OCI-LY3 (cell line): ENCODE measurements around the gene MBP.

Experiments
- H2AFZ ChIP-seq: fragments of 200-600, 300-600 bp; shearing (Covaris generic); 2 replicates; pipeline ENCODE4 v1.6.0; 2014; ENCODE audit warnings: antibody characterized with exemption, low read depth, low read length
- H3K27ac ChIP-seq: fragments of 200-600, 300-600 bp; sonication (generic); 2 replicates; pipeline ENCODE4 v1.5.1; 2014; ENCODE audit warnings: mild to moderate bottlenecking, low read length, moderate library complexity, mixed read lengths
- H3K27me3 ChIP-seq: fragments of 200-600, 300-600 bp; sonication (generic); 2 replicates; pipeline ENCODE4 v1.6.1; 2014; ENCODE audit warnings: low read depth, low read length, mixed read lengths
- H3K36me3 ChIP-seq: fragments of 200-600, 300-600 bp; sonication (generic); replicated peaks from 2 replicates; pipeline ENCODE3; 2014; ENCODE audit warnings: low read depth, low read length, mixed read lengths
- H3K4me1 ChIP-seq: fragments of 300-600, 200-600 bp; sonication (generic); 2 replicates; pipeline ENCODE4 v1.6.1; 2014; ENCODE audit warnings: low read length, mixed read lengths
- H3K4me2 ChIP-seq: fragments of 200-600, 300-600 bp; sonication (generic); 2 replicates; pipeline ENCODE4 v1.6.1; 2014; ENCODE audit warnings: low read length, mixed read lengths
- H3K4me3 ChIP-seq: fragments of 300-600, 200-600 bp; sonication (generic); 2 replicates; pipeline ENCODE4 v1.5.1; 2014; ENCODE audit warnings: antibody characterized with exemption, mild to moderate bottlenecking, low read length, moderate library complexity
- H3K79me2 ChIP-seq: fragments of 300-600, 200-600 bp; shearing (Covaris generic); 2 replicates; pipeline ENCODE4 v1.6.1; 2014; ENCODE audit warnings: mild to moderate bottlenecking, low read length, mixed read lengths
- H3K9ac ChIP-seq: fragments of 300-600, 200-600 bp; shearing (Covaris generic); 2 replicates; pipeline ENCODE4 v1.6.0; 2014; ENCODE audit warnings: mild to moderate bottlenecking, low read length, moderate library complexity
- H3K9me3 ChIP-seq: fragments of 200-600, 300-600 bp; shearing (Covaris generic); 2 replicates; pipeline ENCODE4 v1.6.1; 2014; ENCODE audit warnings: low read length, mixed read lengths; ENCODE audit not compliant: insufficient read depth
- H4K20me1 ChIP-seq: fragments of 200-600, 300-600 bp; sonication (generic); 2 replicates; pipeline ENCODE4 v1.6.1; 2016; ENCODE audit warnings: low read length, mixed read lengths; ENCODE audit not compliant: insufficient read depth
- CTCF ChIP-seq: fragments of 200-600, 300-600 bp; sonication (generic); IDR thresholded peaks from 2 replicates; pipeline ENCODE4 v1.5.1; 2014; ENCODE audit warnings: antibody characterized with exemption, low read length, low read depth
- EZH2phosphoT487 ChIP-seq: fragments of 200-600 bp; shearing (Covaris generic); IDR thresholded peaks from 2 replicates; pipeline ENCODE4 v1.6.1; 2018; ENCODE audit warnings: antibody characterized with exemption, mixed run types, low read depth

The MBP gene

DNA sequence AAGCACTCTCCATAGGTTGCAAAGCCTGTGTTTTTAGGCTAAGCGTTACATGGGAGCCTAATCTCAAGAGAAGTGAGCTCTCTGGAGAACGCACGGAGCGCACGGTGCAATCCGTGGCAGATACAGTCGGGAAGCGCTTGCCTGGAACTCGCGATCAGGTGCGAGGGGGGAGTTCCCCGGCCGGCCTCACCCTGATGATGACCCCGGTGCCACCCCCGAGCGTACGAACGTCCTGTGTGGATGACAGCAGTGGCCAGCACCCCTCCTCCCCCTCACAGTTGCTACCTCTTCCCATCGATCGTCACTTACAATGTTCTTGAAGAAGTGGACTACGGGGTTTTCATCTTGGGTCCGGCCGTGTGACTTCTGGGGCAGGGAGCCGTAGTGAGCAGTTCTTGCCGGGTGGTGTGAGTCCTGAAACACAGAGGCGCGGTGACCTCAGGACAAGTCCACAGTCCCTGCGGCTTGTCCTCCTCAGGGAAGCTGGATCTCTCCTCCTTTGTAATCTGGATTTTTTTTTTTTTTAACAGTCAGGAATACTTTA lies 142.9 kb downstream of the MBP start:
- Histone ChIP-seq H2AFZ (no peak overlapping the region), H3K27ac (peak overlapping the region; percentile 29), H3K79me2 (no peaks in the 10 kb centered on the region), H3K27me3 (peaks cover 55% of the 10 kb centered on the region), H3K4me2 (peak overlapping the region; percentile 98), H3K9ac (peak overlapping the region; percentile 18; the same call in 1 of the 2 replicates), H4K20me1 (peaks cover 8% of the 10 kb centered on the region; the same call in 1 of the 2 replicates), H3K4me1 (peaks cover 38% of the 10 kb centered on the region), H3K9me3 (no peaks in the 10 kb centered on the region), H3K36me3 (no peaks in the 10 kb centered on the region), H3K4me3 (peak overlapping the region; percentile 75)
- TF ChIP-seq CTCF (no peak; the same call in 1 of the 2 replicates), EZH2phosphoT487 (no peak)

GRCh38 chr18:76988827-76989646 lies 143.5 kb downstream of the MBP start:
- Histone ChIP-seq H3K36me3 (no peaks in the 10 kb centered on the region), H3K9ac (peak overlapping the region; percentile 35), H3K27me3 (peaks cover 48% of the 10 kb centered on the region), H4K20me1 (peaks cover 8% of the 10 kb centered on the region; the same call in 1 of the 2 replicates), H3K9me3 (no peaks in the 10 kb centered on the region), H3K4me1 (peaks cover 38% of the 10 kb centered on the region), H3K4me3 (peak overlapping the region; percentile 75), H3K4me2 (peak overlapping the region; percentile 98), H2AFZ (0 out of 2 replicates have a peak overlapping the region, but pooled peaks have one; percentile 16), H3K27ac (peak overlapping the region; percentile 29), H3K79me2 (no peaks in the 10 kb centered on the region)
- TF ChIP-seq CTCF (0 out of 2 replicates have a peak, but pooled peaks have one; percentile 11), EZH2phosphoT487 (peak; percentile 70; the same call in 1 of the 2 replicates)

GRCh38 chr18:76988031-76988826 lies 144.4 kb downstream of the MBP start:
- Histone ChIP-seq H3K9ac (peak overlapping the region; percentile 35), H3K9me3 (no peaks in the 10 kb centered on the region), H4K20me1 (peaks cover 8% of the 10 kb centered on the region; the same call in 1 of the 2 replicates), H3K36me3 (no peaks in the 10 kb centered on the region), H3K27me3 (peaks cover 42% of the 10 kb centered on the region), H3K4me3 (peak overlapping the region; percentile 75), H3K4me1 (peaks cover 41% of the 10 kb centered on the region), H3K79me2 (no peaks in the 10 kb centered on the region), H3K4me2 (peak overlapping the region; percentile 98), H3K27ac (no peak overlapping the region), H2AFZ (peak overlapping the region; percentile 16; the same call in 1 of the 2 replicates)
- no peak for TF ChIP-seq CTCF
- TF ChIP-seq EZH2phosphoT487, result no peak

DNA sequence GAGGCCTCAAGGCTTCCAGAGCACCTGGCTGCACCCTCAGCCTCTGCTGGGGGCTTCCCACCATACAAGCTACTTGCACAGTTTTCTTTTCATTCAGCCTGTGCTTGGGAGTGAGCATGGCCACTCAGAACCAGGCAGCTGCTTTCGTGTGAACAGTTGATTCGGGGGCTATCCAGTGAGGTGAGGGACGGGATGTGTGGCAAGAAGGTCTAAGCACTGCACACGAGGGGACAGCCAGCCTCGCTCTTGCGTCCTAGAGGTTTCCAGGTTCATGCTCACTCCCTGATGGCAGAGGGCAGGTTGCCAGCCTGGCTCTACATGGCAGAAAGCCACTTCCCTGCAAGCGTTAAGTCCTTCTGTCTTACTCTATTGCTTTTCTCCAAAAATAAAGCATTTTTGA lies 146.2 kb downstream of the MBP start:
- Histone ChIP-seq H3K79me2 (no peaks in the 10 kb centered on the region), H2AFZ (no peak overlapping the region), H3K27me3 (peaks cover 45% of the 10 kb centered on the region), H3K36me3 (no peaks in the 10 kb centered on the region), H3K9me3 (no peaks in the 10 kb centered on the region), H3K27ac (no peak overlapping the region), H4K20me1 (peaks cover 7% of the 10 kb centered on the region; the same call in 1 of the 2 replicates), H3K4me3 (no peak overlapping the region), H3K4me1 (peaks cover 53% of the 10 kb centered on the region), H3K9ac (no peak overlapping the region), H3K4me2 (no peak overlapping the region)
- no peak for TF ChIP-seq EZH2phosphoT487
- no peak for TF ChIP-seq CTCF
